Measurements from ENCODE around the gene SEMA4G.

Gene SEMA4G

DNA sequence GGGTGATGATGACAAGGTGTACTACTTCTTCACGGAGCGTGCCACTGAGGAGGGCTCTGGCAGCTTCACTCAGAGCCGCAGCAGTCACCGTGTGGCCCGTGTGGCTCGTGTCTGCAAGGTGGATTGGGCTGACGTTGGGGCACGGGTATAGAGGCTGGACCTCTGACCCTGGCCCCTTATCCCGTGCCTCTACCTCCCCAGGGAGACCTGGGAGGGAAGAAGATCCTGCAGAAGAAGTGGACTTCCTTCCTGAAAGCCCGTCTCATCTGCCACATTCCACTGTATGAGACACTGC is 9.5 kb downstream of the SEMA4G start:
- no peak overlapping the region for H3K4me3 ChIP-seq (ENCODE audit: low read depth, low read length)
- no peak for TF ChIP-seq CTCF (IDR thresholded peaks at IDR 0.05; ENCODE audit: low read depth, low read length)

DNA sequence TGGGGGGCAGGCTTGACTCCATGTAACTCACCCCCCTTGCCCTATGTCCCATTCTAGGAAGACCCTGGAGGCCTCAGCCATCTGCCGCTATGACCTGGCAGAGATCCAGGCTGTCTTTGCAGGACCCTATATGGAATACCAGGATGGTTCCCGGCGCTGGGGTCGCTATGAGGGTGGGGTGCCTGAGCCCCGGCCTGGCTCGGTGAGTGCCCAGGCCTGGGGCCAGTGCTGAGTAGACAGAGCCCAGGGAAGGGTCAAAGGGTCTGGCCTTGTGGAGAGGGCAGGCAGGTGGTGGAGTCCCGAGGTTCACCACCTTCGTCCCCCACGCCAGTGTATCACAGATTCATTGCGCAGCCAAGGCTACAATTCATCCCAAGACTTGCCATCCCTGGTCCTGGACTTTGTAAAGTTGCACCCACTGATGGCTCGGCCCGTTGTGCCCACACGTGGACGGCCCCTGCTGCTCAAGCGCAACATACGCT is 10.5 kb downstream of the SEMA4G start:
- no peak overlapping the region for H3K4me3 ChIP-seq (ENCODE audit: low read depth, low read length)
- TF ChIP-seq CTCF (IDR thresholded peaks at IDR 0.05; ENCODE audit: low read depth, low read length) = no peak

GRCh38 chr10:100980311-100980710 is 11.0 kb downstream of the SEMA4G start:
- H3K4me3 ChIP-seq (ENCODE audit: low read depth, low read length) = no peak overlapping the region
- TF ChIP-seq CTCF (IDR thresholded peaks at IDR 0.05; ENCODE audit: low read depth, low read length) = no peak

GRCh38 chr10:100980711-100981110 is 11.4 kb downstream of the SEMA4G start:
- no peak for TF ChIP-seq CTCF (IDR thresholded peaks at IDR 0.05; ENCODE audit: low read depth, low read length)

DNA sequence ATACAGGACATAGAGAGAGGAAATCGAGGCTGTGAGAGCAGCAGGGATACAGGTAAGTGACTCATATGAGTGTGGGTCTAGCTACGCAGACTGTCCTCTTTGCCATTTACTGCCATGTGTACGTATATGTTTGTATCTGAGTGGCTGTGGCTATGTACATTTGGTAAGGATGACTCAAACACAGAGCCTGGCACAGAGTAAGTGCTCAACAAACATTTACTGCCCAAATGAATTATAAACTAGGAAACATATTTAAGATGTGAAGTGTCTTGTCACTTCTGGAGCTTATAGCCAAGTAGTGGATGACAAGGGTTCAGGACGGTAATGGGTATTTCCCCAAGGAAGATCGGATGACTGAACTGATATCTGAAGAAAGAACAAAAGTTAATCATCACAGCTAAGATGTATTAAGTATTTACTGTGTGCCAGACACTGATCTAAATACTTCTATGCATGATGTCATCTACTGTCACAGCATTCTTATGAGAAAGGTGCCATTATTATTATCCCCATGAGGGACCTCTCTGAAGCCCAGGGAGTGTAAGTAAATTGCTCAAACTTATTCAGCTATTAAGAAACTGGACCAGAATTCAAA is 12.0 kb downstream of the SEMA4G start:
- no peak overlapping the region for H3K4me3 ChIP-seq (ENCODE audit: low read depth, low read length)
- TF ChIP-seq CTCF (IDR thresholded peaks at IDR 0.05; ENCODE audit: low read depth, low read length) = no peak

More at GRCh38 chr10:100980711-100981110, 11.4 kb downstream of the SEMA4G start:
- H3K4me3 ChIP-seq (ENCODE audit: low read depth, low read length) = no peak overlapping the region

DNA sequence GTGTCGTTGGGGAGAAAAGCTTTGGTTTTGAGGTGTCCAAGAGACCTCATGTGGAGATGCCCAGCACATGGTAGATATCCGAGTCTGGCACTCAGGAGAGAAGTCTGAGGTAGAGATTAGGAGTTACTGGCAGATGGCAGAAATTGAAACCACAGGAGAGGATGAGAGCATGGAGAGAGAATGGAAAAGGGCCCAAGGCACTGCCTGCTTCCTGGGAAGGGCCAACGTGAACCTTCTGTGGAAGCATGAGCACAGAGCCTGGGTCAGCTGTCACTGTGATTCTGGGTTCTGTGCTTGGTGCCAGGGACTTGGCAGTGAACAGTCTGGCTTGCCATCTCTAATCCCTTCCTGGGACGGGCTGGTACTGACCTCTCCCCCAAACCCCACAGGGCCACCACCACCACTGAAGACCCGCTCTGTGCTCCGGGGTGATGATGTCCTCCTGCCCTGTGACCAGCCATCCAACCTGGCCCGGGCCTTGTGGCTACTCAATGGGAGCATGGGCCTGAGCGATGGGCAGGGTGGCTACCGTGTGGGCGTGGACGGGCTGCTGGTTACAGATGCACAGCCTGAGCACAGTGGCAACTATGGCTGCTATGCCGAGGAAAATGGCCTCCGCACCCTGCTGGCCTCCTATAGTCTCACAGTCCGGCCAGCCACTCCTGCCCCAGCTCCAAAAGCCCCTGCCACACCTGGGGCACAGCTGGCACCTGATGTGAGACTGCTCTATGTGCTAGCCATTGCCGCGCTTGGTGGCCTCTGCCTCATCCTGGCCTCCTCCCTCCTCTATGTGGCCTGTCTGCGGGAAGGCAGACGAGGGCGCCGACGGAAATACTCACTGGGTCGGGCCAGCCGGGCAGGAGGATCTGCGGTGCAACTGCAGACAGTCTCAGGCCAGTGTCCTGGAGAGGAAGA is 13.9 kb downstream of the SEMA4G start:
- H3K4me3 ChIP-seq (ENCODE audit: low read depth, low read length) = no peak overlapping the region
- TF ChIP-seq CTCF (IDR thresholded peaks at IDR 0.05; ENCODE audit: low read depth, low read length) = no peak
